Ureter (tissue), 1 donor: Measurements from ENCODE around the gene DUSP21. TPM values are rescaled to one million over a fixed set of nuclear protein-coding genes. Genes with fewer than 3 reads are reported as not detected.
"Not testable (repeated sequence)": the region's sequence is repeated elsewhere in the genome, so short reads cannot be mapped to it uniquely, and the experiment has no call there.

Experiments
- DNase-seq: peaks from one replicate; pipeline ENCODE4 v3.0.0-alpha.2; 2020; ENCODE audit warnings: low spot score
- total RNA-seq: library from RNA; stranded (reverse); gene quantifications from one replicate; pipeline ENCODE4 v1.2.4, GENCODE V29; 2023
- donor health status: DM: yes; HTN: yes; CAD: no.

The DUSP21 gene
- total RNA-seq = not detected

DNA sequence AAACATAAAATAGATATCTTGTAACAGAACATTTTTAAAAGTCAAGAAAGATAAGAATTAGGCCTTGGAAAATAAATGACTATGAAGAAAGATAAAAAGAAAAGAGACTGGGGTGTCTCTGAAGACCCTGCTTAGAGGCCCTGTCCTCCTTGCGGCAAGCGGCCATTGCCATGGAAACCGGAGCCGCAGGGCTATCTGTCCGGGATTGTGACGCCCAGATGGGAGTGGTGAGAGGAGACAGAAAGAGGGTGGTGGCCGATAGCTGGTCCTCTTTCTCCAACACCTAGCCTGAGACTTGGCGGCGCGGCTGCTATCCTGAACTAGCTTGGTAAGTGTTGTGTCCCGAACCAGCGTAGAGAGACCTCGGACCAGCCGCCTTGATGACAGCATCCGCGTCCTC lies at the start of gene DUSP21:
Gene DUSP21, plus strand, starts transcription at position 269 of the 400 bp plus-strand sequence. Its CDS starts 112 bp downstream, at position 381.
- DNase-seq = no peak

- DNase-seq = no peak
Observed at GRCh38 chrX:44795945-44796450, 47.8 kb upstream of the DUSP21 start.

GRCh38 chrX:44802613-44803012 lies 41.2 kb upstream of the DUSP21 start:
- DNase-seq = no peak

DNA sequence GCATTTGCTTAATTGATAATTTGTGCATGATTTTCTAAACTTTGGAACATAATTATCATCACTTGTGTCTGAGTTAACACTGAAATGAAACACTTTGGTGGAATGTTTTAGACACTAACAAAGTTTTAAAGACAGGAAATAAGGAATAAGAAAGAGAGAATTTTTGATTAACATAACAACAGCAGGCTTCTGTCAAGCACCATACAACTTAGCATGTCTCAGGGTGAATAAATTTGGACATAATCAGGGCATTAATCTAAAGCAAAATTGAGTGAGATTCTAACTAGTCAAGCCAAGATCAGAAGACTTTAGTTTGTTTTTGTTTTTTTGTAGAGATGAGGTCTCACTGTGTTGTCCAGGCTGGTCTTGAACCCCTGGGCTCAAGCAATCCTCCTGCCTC lies 28.1 kb upstream of the DUSP21 start:
- DNase-seq = no peak

GRCh38 chrX:44816367-44816766 lies 27.5 kb upstream of the DUSP21 start:
- no peak for DNase-seq

DNA sequence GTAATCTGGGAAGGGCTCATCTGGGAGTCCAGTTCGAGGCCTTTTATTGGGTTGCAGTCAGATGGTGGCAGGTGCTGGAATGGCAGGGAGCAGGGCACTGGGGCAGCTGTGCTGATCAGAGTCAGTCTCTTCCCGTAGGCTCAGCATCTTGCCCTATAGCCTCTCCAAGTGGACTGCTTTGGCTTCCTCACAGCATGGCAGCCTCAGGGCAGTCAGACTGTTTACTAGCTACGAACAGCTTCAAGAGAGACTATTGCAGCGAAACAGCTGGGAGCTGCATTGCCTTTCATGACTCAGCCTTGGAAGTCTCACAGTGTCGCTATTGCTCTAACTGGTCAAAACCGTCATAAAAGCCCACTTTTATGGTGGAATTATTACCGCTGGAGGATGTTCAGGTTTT lies 26.8 kb upstream of the DUSP21 start:
- DNase-seq = no peak

GRCh38 chrX:44822601-44823000 lies 21.2 kb upstream of the DUSP21 start:
- no peak for DNase-seq

GRCh38 chrX:44823193-44823592 lies 20.6 kb upstream of the DUSP21 start:
- not testable (repeated sequence) for DNase-seq

DNA sequence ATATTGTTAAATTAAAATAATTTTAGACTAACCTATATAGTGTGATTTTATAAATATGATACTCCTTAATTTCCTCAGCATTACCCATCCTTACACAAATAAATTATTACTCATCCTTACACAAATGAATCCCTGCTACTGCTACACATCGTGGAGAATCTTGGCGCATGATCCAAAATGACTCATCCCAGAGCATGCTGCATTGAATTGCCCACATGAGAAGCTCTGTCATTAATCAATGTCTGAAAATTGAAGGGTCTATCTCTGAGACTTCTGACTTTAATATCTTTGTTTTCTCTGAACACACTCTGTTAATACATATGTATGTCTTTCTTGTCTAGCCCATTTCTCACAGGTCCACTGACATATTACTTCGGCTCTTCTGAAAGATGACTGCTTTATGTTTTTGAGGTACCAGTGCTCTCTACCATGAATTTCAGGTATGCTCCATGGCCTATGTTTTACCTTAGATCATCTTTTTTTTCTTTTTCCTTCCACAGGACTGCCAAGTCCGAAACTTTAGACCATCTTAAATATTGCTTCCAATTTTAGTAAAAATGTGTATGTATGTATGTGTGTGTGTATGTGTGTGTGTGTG lies 15.7 kb upstream of the DUSP21 start:
- DNase-seq = no peak

DNA sequence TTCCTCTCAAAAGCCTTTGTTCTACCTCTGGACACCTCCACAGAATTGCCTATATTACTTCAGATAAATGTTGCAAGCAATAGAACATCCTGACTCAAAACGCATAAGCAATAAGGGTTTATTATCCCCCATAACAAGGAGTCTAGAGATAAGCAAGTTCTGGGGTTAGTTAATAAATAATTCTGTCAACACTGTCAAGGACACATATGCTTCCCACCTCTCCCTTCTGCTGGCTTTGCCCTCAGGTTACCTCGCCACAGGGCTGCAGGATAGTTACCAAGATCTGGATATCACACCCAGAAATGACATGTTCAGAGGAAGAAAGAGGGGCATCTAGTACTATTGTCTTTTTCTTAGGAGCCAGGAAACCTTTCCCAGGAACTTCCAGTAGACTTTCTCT lies 14.0 kb upstream of the DUSP21 start:
- no peak for DNase-seq

- no peak for DNase-seq
Observed at GRCh38 chrX:44842550-44843317, 1.1 kb upstream of the DUSP21 start.

DNA sequence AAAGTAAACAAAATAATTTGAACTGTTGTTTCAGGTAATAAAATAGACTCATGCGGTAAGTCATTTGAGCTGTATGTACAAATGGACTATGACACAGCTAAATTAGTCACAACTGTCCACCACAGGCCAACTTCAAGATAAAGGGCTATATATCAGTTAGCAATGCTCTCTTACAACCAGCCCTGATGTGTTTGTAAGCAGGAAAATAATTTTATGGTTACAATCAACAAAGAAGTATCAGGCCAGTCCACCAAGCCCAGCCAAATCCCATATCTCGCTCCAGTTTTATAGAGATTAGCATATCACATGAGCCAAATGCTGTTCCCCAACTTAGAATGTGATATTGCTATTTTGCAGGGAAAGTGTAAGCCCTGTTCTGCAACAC lies 511 bp upstream of the DUSP21 start:
- no peak for DNase-seq

GRCh38 chrX:44844204-44844603 lies 383 bp downstream of the DUSP21 start:
- DNase-seq = no peak

DNA sequence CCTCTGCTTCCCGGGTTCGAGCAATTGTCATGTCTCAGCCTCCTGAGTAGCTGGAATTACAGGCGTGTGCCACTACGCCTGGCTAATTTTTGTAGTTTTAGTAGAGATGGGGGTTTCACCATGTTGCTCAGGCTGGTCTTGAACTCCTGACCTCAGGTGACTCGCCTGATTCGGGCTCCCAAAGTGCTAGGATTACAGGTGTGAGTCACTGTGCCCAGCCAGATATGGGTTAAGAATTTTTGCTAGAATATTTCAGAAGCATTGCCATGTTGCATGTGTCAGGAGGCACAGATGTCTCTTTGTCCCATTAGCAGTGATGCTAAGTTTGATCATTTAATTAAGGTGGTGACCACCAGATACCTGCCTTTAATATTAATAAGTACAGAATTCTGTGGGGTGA lies 7.1 kb downstream of the DUSP21 start:
- not testable (repeated sequence) for DNase-seq

DNA sequence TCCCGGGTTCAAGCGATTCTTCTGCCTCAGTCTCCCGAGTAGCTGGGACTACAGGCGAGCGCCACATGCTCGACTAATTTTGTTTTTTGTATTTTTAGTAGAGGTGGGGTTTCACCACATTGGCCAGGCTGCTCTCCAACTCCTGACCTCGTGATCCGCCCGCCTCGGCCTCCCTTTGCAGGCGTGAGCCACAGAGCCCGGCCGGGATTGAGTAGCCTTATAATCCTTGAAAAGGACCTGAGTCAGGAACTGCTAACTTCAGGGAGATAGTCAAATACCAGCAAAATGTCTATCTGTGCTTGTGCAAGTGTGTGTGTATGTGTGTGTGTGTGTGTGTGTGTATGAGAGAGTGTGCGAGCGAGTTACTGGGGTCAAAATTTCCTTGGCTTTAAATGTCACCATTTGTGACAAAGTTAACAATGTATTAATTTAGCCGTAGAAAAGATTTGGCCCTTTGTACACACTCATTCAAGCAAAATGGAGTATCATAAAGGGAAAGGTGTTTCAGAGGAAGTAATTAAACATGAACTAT lies 27.4 kb downstream of the DUSP21 start:
- DNase-seq = no peak

DNA sequence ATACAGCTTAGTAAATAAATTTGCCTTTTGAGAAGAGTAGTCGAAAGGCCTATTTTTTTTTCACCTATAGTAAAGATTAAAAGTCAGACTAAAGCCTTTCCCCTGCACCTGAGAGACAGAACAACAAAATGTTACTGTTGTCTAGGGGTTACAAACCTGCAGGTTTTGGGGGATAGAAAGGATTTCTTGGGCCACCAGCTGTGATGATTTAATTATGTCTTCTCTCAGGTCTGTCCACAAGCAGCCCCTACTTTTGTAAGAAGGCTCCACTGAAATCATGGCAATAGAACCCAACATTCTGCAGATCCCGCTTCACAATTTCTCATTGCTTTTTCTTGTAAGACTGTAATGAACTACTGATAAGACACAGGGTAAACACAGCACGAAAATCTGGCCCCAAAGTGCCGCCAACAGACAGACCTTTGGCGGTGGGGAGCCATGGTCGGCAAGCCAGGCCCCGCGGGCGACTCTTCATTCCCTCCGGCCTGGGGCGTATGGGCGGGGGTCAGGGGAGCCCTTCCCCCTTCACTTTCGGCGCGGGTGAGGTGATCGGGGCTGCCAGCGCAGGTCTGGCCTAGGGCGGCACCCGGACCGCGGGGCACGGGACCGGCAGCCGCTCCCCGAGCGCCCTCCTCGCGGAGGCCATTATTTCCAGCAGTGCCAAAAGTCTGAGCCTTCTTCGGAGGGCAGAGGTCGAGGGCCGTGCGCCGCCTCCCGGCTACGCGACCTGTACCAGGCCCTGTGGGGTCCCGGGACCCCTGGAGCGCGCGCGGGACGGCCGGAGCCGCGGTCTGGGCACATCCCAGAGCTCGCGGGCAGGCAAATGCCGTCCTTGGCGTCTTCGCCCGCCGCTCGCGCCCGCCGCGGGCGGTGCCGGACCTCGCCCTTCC lies 28.4 kb downstream of the DUSP21 start:
- peak; percentile 61 for DNase-seq

- peak; percentile 100 for DNase-seq
Observed at GRCh38 chrX:44872821-44873414, 29.1 kb downstream of the DUSP21 start, which contains the start of gene KDM6A. Gene KDM6A (plus strand): TSS chrX:44873188. CDS start chrX:44873552, 364 bp downstream.

DNA sequence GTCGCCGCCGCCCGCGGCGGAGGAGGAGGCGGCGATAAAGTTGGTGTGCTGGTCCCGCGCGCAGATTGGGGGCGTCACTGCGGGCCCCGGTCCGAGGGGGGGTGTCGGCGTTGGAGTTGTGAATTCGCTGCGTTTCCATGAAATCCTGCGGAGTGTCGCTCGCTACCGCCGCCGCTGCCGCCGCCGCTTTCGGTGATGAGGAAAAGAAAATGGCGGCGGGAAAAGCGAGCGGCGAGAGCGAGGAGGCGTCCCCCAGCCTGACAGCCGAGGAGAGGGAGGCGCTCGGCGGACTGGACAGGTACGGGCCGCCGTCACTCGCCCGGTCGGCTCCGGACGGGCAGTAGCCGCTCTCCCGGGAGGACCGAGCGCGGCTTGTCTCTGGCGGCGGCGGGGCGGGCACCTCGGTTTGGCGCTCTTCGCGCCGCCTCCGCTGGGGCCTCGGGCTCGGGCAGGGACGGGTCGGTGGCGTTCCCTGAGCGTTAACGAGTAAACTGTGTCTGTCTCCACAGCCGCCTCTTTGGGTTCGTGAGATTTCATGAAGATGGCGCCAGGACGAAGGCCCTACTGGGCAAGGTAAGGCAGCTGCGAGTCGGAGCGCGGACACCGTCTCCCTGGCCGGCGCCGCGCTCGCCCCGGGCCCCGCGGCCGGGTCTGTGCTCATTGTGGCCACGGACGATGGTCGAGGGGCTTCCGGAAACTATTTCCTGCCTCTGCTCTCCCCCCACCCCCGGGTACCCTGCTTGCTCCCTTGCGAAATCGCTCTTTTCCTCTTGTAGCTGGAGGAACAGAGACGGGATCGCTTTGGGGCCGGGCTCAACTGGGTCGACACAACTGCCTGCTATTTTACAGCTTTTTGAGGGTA lies 29.8 kb downstream of the DUSP21 start:
- DNase-seq = peak; percentile 76

GRCh38 chrX:44874420-44875184 lies 30.8 kb downstream of the DUSP21 start:
- no peak for DNase-seq

- DNase-seq = no peak
Observed at GRCh38 chrX:44875185-44875489, 31.3 kb downstream of the DUSP21 start.
